GM21786 (cell line): Measurements from ENCODE around the gene SYNGR3.

Experiments
- ATAC-seq: cut with Tn5 transposase; IDR thresholded peaks from one replicate; pipeline ENCODE4 v1.9.1; 2021; ENCODE audit not compliant: unreplicated experiment

The SYNGR3 gene

GRCh38 chr16:2039274-2040031 is 49.7 kb downstream of the SYNGR3 start:
- no peak for ATAC-seq

DNA sequence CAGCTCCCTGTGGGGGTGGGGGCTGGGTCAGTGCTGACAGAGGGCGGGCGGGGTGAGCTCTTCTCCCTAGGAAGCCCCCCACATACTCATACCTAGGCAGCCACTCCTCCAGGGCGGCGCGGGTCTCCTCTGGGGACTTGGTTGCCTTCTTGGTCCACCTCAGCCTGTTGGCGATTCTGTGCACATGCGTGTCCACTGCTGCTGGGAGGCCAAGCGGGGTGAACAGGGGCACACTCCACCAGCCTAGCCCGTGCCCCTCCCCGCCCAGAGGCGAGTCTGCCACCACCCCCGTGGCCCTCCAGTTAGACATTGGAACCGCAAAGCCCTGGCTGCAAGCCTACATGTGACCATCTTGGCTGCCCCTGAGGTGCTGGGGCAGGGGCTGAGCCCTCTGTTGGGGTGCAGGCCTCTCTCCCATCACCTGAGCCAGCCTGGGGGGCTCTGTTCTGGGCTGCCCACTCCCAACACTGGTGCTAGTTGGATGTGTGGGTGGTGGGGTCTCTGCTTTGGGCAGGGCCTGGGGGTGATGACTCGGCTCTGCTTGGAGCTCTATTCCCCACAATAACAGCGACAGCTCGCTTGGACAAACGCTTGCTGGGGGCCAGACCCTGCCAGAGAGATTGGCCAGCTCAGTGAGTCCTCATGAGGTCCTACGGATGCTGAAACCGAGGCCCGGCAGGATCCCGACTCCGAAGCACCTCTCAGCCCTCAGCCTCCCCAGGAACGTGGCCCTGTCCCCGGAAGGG is 50.4 kb downstream of the SYNGR3 start:
- ATAC-seq: no peak

DNA sequence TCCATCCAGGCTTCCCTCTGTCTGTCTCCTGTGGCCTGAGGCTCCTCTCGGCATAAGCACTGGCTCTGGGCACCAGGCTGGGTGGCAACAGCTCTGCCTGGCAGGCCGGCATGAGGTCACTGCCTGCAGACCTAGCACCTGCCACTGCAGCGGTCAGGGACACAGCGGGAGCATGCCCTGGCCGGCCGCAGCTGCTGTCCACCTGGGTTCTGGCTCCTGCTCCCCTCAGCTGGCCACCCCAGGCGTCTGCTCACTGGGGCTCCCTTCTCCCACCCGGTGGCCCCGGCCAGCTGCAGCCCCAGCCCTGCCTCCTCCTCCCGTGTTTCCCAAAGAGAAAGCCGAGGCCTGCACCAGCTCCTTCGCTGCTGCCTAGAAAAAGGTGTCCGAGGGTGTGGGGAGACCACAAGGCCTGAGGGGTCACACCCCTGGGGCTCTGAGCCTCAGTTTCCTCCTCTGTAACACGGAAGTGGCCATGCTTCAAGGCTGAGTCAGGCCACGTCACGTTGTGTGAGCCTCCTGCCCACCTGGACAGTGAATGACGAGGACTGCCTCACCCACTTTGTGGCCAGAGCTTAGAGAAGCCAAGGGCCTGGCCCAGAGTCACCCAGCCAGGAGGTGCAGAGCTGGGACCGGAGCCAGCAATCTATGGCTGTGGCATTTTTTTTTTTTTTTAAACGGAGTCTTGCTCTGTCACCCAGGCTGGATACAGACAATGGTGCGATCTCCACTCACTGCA is 51.2 kb downstream of the SYNGR3 start:
- no peak for ATAC-seq

- ATAC-seq: no peak
Observed at GRCh38 chr16:2042171-2042985, 52.6 kb downstream of the SYNGR3 start.

DNA sequence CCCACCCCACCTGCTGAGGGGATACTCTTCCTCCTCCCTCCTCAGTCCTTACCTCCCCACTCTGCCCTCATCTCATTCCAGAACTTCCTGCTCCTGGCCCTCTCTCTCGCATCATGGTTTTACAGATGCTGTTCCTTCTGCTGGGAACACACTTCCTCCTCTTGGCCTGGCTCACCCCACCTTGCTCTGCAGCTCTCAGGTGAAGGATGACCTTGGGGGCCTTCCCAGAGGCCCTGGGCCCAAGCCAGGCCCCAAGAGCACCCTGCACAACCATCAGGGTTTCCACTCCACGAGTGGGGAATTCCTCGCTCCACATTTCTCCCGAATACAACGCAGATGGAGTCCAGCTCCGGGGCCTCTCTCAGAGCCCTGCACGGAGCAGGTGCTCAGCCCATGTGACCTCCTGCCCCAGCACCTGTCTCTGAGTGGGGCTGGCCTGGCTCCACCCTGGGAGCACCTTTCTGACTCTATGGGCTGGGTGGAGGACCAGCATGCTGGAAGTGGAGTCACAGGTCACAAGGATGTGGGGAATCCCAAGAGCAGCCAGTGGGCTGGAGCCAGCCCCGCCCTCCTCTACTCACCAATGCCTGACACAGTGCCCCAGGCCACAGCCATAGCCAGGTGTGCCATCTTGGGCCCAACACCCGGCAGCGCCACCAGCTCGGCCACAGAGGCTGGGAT is 53.4 kb downstream of the SYNGR3 start:
- no peak for ATAC-seq
